ENCODE measurements around the gene SH3BP4. TPM values are rescaled to one million over a fixed set of nuclear protein-coding genes. Genes with fewer than 3 reads are reported as not detected.

SH3BP4 gene
- total RNA-seq, 1 donor = 49.7 TPM

GRCh38 chr2:234988491-234988890, 36.7 kb downstream of the SH3BP4 start:
- no peak overlapping the region for H3K4me3 ChIP-seq (ENCODE audit: low read depth, low read length)
- TF ChIP-seq, protein P1, sequence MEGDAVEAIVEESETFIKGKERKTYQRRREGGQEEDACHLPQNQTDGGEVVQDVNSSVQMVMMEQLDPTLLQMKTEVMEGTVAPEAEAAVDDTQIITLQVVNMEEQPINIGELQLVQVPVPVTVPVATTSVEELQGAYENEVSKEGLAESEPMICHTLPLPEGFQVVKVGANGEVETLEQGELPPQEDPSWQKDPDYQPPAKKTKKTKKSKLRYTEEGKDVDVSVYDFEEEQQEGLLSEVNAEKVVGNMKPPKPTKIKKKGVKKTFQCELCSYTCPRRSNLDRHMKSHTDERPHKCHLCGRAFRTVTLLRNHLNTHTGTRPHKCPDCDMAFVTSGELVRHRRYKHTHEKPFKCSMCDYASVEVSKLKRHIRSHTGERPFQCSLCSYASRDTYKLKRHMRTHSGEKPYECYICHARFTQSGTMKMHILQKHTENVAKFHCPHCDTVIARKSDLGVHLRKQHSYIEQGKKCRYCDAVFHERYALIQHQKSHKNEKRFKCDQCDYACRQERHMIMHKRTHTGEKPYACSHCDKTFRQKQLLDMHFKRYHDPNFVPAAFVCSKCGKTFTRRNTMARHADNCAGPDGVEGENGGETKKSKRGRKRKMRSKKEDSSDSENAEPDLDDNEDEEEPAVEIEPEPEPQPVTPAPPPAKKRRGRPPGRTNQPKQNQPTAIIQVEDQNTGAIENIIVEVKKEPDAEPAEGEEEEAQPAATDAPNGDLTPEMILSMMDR (IDR thresholded peaks at IDR 0.05; ENCODE audit: insufficient read depth, low read length) = no peak
- DNase-seq (ENCODE audit: low read depth) = no peak

DNA sequence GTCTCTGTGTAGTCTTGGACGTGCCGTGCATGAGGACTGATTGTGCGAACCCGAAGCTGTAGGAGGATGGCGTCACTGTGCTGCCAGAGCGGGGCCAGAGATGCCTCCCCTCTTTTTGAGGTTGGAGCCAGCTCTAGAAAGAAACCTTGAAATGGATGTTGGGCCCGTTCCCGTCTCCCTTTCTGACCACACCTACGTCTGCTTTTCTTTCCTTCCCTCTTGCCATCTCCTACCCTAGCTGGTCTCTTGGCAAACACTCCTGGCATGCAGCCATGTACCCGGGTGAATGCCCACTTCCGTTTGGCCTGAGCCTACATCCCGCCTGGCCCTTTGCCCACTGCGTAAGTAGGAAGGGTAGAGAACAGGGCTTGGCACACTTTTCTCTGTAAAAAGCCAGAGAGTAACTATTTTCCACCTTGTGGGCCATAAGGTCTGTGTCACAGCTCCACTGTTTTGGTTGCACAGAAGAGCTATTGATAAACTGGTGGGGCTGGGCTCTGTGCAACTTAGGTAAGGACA, 37.4 kb downstream of the SH3BP4 start:
- TF ChIP-seq, protein P1 (IDR thresholded peaks at IDR 0.05; ENCODE audit: insufficient read depth, low read length) = no peak
- no peak overlapping the region for H3K4me3 ChIP-seq (ENCODE audit: low read depth, low read length)
- DNase-seq (ENCODE audit: low read depth) = peak; percentile 48

- TF ChIP-seq, protein P1 (IDR thresholded peaks at IDR 0.05; ENCODE audit: insufficient read depth, low read length) = no peak
- H3K4me3 ChIP-seq (ENCODE audit: low read depth, low read length) = no peak overlapping the region
- no peak for DNase-seq (ENCODE audit: low read depth)
Measured at GRCh38 chr2:234990300-234990699, 38.5 kb downstream of the SH3BP4 start.

DNA sequence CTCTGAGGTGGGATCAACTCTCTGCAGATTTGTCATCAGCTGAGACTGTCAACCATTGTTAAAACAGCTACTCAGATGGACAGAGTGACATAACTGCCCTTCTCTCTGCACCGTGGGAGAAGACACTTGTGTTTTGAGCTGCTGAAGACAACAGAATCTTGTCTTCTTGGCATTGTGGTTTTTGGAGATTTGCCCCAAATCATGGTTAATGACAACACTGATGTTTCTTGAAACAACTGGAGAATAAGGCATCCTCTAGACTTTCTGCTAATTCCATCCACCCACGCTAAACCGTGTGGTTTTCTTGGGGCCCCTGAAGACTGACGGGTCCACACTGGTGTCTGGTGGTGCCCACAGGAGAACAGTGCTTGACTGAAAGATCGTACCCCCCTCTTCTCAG, 39.5 kb downstream of the SH3BP4 start:
- DNase-seq (ENCODE audit: low read depth) = no peak
- no peak overlapping the region for H3K4me3 ChIP-seq (ENCODE audit: low read depth, low read length)
- TF ChIP-seq, protein P1 (IDR thresholded peaks at IDR 0.05; ENCODE audit: insufficient read depth, low read length) = no peak

DNA sequence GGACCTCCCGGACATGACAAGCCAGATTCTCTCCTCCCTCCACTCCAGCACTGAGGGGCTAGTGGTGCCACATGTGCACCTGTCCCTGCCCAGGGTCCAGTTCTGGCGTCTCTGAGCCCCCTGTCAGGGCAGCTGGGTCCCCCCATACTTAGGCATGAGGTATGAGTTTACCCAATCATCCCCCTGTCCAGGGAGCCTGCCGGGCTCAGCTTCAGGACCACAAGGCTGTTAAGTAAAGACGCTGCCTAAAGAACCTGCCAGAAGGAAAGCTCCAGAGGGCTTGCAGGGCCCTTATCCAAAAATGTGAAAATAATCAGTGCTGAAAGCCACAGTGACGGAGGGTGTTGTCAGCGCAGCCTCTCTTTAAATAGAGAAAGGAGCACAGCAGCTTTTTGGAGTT, 40.0 kb downstream of the SH3BP4 start:
- DNase-seq (ENCODE audit: low read depth) = peak; percentile 69
- no peak overlapping the region for H3K4me3 ChIP-seq (ENCODE audit: low read depth, low read length)
- TF ChIP-seq, protein P1 (IDR thresholded peaks at IDR 0.05; ENCODE audit: insufficient read depth, low read length) = no peak

DNA sequence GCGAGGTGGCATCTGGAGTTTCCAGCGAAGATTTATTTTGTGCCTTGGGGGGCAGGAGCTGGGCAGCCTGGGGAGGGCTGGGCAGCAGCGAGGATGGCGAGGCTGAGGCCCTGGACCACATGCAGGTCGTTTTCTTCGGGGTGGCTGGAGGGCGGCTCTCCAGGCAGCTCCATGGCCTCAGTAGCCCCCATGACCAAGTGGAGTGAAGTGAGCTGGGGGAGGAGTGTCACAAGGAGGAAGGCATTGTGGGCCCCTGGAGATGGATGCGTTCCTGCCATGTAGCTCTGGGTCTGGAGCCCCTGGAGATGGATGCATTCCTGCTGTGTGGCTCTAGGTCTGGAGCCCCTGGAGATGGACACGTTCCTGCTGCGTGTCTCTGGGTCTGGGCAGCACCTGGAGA, 40.4 kb downstream of the SH3BP4 start:
- TF ChIP-seq, protein P1 (IDR thresholded peaks at IDR 0.05; ENCODE audit: insufficient read depth, low read length) = no peak
- no peak for DNase-seq (ENCODE audit: low read depth)
- H3K4me3 ChIP-seq (ENCODE audit: low read depth, low read length) = no peak overlapping the region

All from fibroblast of the aortic adventitia (primary cell).